ELF-1 (cell line): Measurements from ENCODE around the gene RNASE11.
"Not testable (repeated sequence)": the region's sequence is repeated elsewhere in the genome, so short reads cannot be mapped to it uniquely, and the experiment has no call there.

Experiments
- DNase-seq: peaks from one replicate; pipeline ENCODE4 v3.0.0-alpha.2; 2016; ENCODE audit warnings: low read depth, low spot score

RNASE11 gene

DNA sequence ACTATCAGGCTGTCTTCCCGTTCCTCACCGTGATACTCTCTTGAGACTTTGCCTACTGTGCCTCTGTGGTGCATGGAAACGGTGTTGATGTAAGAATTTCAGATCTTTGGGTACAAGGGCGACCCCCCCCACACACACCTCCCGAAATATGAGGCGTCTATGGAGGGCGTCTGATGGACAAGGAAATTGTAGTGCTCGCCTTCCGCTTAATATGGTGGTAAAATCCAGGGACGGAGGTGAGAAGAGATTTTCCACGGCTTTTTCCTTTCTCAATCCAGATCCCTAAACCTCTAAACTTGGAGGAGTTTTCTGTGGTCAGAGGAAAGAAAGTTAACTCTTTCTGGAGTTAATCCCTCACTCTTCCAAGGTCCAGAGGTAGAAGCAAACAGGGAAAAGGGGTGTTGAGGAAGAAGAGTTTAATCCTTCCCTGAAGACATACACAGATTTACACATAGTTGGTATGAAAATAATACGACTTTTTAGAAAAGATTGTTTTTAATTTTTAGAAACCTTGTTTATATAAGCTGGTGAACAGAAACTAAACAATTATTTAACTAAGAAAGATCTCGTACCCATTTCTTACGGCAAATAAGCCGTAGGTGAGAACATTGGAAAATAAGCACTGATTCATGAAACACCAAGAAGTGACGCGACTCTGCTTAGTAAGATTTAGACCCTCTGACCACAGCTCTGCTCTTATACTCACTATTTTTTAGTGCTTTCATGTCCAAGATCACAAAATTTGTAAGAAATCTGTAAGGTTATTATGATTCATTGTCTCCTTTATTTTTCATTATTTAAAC is 26.4 kb upstream of the RNASE11 start:
- DNase-seq, result no peak

DNA sequence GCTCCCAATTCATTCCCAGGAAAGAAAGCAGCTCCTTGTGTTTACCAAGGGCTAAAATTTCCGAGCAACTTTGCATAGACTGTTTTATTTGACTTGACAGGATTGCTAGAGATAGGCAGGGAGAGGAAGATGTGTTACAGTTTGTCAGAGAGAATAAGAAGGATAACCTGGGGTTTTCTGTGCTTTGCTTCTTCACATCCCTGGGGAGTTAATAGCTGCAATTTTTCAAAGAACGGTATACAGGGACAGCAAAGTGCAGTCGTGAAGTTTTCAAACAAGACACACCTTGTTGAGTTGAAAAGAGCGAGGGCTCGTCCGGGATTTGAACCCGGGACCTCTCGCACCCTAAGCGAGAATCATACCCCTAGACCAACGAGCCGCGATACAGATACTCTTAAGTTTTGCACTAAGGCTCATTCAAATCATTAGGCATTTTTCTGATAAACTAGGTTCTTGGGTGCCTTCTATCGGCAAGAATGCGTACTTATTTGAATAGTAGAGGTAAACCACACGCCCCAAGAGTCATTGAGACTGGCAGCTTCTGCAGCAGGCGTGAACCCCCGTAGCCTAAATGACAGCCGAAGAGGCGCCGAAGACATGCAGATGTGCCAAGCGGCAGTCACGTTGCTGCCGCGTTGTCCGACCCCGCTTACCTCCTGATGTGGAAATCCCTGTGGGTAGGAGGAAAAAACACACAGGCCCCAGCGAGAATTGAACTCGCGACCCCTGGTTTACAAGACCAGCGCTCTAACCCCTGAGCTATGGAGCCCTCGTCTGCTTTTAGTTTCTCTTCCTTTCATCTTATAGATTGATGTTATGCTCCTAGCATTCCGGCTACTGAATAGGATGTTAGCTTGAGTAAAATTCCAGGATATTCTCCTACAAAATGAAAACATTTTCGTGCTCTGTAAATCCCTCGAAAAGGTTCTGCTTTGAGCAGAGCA is 25.6 kb upstream of the RNASE11 start:
- DNase-seq, result peak; percentile 99

DNA sequence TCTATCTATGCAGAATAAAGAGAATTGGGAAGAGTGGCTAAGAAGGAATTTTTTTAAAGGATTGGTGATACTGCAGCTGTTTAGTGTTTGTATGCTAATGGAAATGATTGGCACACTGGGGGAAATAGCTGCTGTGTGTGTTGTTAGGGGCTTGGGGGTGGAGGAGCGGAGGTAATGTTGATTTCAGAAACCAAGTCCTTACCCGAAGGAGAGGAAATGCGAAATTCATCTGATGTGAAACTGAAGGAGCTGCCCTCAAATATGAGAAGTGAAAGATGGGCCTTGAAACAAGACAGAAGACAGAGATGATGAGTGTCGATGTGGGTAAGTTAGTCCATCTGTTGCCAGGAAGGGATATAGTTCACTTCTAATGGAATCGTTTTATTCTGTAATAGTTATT is 24.6 kb upstream of the RNASE11 start:
- DNase-seq, result no peak

DNA sequence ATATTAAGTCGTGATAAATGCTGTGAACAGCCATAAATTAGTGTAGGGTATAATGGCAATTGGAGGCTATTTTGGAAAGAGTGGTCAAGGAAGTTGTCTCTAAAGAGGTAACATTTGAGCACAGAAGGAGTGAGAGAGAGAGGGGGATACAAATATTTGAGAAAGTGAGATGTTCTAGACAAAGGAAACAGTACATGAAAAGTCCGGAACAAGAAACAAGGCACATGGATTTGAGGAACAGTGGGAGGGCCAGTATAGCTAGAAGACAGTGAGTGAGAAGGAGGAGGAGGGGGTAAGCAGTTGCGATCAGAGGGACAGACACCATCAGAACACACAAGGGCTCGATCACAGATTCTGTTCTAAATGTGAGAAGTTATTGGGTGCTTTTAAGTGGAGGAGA is 23.5 kb upstream of the RNASE11 start:
- no peak for DNase-seq

DNA sequence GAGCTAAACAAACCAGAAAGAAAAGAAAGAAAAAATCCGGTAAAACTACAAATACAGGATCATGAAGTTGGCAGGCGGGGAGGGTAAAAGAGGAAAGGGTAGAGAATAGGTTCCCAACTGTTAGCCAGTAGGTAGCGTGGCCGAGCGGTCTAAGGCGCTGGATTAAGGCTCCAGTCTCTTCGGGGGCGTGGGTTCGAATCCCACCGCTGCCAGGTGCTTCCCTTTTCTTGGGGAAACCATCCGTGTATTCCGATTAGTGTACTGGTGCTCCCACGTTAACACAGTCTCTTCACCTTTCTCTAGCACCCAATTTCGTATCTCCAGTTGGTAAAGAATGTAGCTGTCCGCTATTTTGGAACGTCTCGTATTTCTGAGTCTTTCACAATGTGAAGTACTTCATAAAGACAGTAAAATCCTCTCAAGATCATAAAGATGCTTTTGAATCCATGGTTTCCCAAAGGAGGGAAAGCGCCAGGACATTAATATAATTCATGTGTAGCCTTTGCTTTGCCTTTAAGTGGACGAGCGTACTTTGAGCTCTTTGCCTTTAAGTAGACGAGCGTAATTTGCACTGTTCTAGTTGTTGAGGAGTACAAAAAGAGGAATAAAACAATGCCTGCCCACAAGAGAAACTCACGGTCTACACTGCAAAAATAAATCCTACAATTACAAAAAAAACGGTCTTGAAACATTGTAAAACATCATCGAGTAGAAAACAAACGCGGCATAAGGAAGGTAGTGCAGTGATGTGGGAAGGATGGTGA is 22.4 kb upstream of the RNASE11 start:
- DNase-seq, result peak; percentile 93

DNA sequence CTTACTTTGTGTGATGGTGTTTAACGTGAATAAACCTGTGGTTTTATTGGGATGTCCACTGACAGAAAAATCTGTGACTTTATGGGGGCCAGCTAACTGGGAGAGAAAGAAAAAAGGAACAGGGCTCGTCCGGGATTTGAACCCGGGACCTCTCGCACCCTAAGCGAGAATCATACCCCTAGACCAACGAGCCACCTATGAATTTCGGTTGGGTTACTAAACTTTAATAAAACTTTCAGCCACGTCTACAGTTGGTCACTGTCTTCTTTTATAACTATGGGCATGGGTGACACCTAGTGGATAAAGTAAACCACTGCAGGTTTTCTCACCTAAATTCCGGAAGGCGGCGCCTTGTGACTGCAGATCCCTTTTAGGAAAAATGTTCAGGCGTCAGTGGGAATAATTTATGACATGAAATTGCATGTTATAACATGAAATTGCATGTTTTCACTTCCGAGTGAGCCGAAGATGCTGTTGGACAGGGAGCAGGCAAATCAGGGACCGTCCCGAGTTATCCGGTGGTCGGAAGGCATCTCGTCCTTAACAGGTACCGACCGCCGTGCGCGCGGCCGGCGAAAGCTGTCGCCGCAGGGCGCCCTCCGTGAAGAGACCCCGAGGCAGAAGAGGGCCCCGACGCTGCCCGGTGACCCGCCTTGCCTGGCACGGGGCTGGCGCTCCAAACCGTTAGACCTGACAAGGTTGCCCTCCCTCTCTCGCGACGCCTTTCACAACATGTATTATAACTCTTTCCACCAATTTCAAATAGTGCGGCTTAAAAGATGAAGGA is 21.6 kb upstream of the RNASE11 start:
- peak; percentile 96 for DNase-seq

DNA sequence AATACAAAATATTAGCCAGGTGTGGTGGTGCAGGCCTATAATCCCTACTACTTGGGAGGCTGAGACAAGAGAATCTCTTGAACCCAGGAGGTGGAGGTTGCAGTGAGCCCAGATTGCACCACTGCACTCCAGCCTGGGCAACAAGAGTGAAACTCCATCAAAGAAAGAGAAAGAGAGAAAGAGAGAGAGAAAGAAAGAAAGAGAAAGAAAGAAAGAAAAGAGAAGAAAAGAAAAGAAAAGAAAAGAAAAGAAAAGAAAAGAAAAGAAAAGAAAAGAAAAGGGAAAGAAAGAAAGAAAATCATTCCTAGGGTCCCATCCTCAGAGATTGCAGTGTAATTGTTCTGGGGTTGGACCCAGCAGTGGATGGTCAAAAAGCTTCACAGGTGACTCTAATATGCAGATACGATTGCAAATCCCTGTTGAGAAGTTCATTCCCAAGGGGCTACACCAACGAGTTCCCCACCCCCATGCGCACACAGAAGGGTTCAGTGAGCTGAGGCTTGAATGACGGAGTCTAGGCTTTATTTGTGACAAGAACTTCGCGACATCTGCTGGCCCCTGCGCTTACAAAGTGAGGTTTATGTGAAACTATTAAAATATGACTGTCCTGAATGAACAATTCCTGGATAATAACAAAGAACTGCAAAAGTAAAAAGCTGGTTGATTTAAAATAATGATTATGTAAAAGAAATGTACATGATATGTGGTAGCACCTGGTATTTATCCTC is 20.7 kb upstream of the RNASE11 start:
- no peak for DNase-seq

DNA sequence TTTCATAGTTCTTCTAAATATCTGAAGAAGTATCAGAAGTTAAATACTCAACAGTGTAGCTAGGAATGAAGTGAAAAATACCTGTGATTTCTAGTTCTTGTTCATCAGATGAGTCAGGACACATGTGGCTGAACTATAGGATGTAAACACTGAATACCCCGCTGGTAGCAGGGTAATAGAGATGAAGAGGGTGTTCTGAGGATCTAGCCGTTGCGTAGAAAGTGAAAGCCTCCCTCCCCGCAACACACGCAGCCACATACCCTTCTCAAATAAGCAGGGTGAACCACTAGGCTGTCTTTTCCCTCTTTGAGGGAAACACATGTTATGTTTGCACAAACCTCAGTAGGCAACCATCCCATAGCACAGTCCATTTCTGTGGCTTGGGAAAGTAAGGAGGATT is 19.8 kb upstream of the RNASE11 start:
- DNase-seq, result no peak

DNA sequence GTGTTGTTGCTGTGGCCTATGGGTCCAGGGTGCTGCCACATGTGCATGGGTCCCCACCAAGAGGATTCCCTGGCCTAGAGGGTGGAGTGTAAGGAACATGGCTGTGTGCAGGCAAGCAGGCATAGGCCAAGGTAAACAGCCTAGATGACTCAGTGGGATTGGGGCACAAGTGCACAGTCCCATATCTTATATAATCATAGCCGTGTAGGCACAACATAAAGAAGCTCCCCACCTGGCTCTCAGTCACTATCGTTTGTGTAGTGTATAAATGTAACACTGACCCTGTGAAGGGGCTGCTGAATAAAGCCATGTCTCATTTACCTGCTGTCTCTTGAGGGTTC is 19.1 kb upstream of the RNASE11 start:
- DNase-seq, result no peak

DNA sequence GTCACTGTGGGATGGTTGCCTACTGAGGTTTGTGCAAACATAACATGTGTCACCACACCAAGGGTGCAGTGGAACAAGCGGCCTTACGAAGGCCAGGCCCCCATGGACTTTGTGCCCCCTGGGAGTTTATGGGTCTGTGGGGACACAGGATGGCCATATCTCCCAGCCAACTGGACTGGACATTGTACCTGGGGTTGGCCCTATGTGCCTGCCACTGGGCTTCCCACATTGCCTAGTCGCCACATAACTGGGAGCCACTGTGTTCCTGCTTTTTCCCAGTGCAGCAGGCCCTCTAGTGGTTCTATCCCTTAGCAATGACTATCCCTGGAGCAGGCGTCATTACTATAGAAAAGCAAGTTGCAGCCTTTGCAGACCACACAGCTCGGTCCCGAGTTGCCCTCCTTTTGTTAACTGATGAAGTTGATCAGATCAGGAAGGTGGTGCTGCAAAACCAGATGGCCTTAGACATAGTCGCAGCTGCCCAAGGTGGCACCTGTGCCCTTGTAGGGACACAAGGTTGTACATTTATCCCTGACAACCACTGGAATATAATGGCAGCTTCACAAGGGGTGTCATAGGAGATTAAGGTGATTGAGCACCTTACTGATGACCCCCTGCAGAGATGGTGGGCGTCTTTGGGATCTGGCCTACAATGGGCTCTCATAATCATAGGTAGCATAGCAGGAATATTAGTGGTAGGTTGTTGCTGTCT is 18.5 kb upstream of the RNASE11 start:
- peak; percentile 70 for DNase-seq

DNA sequence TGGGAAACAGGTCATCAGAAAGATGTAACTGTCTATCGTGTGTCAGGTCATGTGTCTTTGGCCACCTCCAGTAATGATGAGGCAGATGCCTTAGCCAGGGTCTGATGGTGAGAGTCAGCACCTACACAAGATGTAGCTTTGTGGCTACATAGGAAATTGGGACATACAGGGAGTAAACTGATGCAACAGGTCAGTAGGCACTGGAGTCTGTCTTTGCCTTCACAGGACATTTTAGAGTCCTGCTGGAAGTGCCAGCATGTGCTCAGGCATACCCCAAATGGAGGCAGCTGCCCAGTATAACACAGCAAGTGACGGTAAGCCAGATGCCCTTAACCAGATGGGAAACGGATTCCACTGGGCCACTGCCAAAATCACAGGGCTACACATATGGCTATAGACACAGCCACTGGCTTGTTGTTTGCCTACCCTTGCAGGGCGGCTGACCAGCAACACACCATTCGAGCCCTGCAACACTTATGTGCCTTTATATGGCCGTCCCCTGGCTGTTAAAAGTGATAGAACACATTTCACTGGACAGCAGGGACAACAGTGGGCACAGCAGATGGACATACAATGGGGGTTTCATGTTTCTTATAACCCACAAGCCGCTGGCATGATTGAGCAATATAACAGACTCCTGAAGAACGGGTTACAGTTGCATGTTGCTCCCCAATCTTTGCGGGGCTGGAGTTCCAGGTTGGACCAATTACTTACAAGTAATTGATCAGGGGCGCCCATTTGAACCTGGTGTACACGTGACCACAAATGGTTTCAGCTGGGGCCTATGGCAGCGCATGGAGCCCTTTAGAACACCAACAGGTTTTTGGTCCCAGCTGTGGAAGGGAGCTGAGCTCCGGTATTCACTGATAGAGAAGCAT is 16.3 kb upstream of the RNASE11 start:
- DNase-seq, result no peak

DNA sequence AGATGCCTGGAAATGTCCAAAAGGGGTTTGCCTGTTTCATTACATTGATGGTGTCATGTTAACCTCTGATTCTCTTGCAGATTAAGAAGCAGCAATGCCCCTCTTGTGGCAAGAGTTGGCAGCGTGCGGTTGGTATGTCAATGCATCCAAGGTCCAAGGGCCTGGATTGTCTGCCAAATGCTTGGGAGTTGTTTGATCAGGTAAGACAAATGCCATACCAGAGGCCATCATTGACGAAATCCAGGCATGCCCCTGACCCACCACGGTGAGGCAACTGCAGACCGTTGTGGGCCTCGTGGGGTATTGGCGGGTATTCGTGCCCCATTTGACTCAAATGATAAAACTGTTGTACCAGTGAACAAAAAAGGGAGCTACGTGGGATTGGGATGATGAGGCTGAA is 14.8 kb upstream of the RNASE11 start:
- DNase-seq, result no peak

DNA sequence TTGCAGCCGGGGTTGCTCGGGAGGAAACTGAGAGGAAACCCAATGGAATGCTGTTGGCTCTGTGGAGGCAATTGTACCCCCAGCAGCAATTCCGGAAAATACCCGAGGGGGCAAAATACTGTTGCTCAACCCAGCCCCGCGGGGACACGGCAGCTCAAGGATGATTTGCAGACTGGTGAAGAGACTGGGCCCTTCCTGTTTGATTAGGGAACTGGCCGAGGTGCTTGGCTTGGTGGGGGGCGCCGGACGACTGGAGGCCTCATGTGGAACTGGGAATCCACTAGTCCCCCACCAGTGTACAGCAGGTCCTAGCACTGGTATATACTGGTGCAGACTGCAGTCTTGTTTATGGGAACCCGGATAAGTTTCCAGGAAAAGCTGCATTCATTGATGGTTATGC is 13.7 kb upstream of the RNASE11 start:
- DNase-seq, result no peak

DNA sequence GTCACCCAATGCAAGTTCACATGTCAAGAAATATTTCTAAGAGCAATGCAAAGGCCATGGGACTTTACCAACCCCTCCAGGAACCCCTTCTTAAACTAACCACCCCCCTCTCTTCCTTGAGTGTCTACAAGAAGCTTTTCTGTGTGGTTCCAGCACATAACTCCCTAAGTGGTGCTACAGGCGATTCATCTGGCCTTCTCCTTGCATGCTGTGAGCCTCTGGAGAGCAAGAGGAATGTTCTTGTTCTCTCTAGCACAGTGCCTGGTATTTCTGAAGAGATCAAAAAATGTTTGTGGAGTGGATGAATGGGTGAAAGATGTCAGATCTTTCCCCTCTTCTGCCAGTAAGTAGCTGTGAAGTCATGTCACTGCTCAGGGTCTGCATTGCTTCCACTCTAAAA is 9.3 kb upstream of the RNASE11 start:
- no peak for DNase-seq

DNA sequence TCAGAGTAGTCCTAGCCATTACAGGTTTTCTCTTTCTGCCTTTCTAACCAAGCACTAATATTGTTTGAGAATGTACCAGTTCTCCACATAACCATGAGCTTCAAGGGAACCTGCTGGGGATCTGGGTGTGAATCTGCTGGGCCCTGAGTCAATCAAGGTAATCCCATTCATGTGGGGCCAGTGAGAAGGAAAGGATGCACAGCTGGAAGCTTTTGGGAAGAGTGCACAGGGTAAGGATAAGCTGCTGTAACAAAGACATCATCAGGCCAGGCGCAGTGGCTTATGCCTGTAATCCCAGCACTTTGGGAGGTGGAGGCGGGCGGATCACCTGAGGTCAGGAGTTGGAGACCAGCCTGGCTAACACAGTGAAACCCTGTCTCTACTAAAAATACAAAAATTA is 7.9 kb upstream of the RNASE11 start:
- DNase-seq, result not testable (repeated sequence)

DNA sequence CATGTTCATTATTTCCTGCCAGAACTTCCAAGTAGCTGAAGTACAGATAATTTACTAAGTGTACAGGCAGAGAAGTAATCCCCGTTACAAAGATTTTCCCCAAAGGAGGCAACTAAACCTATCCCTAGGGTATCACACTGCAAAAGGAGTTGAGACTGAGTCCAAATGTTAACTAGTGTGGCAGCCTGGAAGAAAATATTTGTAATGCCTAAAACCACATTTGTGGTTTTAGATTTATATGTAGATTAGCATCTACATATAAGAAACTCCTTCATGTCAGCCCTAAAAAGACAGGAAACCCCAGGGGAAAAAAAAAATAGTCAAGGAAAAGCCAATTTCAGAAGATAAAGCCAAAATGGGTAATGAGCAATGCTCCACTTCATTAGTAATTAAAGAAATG is 4.8 kb upstream of the RNASE11 start:
- no peak for DNase-seq

DNA sequence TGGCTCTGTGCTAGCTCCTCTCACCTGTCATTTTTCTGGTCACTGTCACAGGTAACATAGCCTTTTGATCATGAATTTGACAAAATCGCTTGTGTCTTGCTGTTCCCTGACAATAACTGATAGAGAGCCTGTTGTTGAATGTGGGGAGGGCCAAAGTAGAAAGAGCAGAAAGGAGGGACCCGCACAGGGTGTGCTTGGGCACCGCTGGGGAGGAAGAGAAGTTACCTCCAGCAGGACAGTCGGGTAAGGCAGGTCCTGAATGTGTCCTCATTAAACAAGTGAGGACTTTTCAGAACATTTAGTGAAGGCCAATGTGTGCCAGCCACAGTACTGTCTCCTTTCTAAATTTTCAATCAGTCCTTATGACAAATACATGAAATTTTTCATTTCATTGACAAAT is 3.4 kb upstream of the RNASE11 start, which contains the start of gene RNASE12:
TSS of gene RNASE12 (minus strand) at position 142 of the 400 bp plus-strand sequence. CDS start 653 bp downstream, outside the sequence.
- DNase-seq, result no peak

DNA sequence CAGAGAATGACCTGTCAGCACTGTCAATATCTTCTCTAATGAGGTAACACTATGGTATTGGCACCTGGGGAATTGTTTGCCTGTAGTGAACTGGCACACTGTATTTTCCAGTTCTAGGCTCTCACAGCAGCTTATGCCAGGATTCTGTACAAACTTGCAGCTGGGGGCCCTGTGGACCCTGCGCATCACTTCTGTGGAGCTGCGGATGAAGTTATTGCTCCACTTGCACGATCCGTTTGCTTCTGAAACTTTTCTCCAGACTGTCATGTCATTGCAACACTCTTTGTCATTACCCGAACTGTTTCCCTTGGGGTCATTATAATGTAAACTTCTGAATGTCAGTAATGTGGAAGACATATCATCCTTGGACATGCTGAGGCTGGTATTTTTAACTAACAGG is 3.9 kb downstream of the RNASE11 start:
- DNase-seq, result no peak

DNA sequence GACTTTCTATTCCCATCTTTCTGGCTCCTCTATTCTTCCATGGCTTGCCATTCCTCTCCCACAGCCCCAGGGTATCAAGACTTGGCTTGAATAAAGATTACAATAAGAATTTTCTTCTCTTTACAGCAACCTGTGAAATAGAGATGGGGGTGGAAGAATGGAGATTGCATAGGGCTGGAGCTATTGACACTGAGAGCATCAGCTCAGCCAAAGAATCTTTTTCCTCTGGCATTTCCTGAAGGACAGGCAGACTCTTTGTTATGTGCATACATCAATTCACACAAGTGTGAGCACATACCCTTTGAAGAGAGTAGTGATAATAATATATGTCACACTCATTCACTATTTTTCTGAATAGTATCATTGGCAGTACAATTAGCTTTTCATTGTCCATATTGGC is 4.7 kb downstream of the RNASE11 start:
- DNase-seq, result no peak
